Measurements from ENCODE around the gene CBY3.

GRCh38 chr5:179720222-179720621 is 39.4 kb upstream of the CBY3 start:
- TF ChIP-seq CTCF (IDR thresholded peaks at IDR 0.05; ENCODE audit: control extremely low read depth in 1 of 3, insufficient read depth in 1 of 3, low read depth in 1 of 3, low read length in 3 of 3) (no peak), PHF8 (conservative IDR thresholded peaks at IDR 0.05; ENCODE audit: low read depth, low read length) (no peak), MAX (IDR thresholded peaks at IDR 0.05) (no peak), EP300 (IDR thresholded peaks at IDR 0.05; ENCODE audit: borderline replicate concordance in 1 of 2, low read depth in 2 of 2, low read length in 2 of 2) (no peak), RNF2 (IDR thresholded peaks at IDR 0.05; ENCODE audit: borderline replicate concordance, low read depth, low read length, missing control alignments, poor library complexity, severe bottlenecking) (no peak), SIRT6 (IDR thresholded peaks at IDR 0.05; ENCODE audit: low read length) (no peak), FOSL1 (IDR thresholded peaks at IDR 0.05; ENCODE audit: insufficient read depth, low read depth, low read length) (no peak), EZH2 (IDR thresholded peaks at IDR 0.05; ENCODE audit: low read depth, low read length, severe bottlenecking) (no peak), SIX5 (IDR thresholded peaks at IDR 0.05; ENCODE audit: low read depth, low read length) (no peak), BRCA1 (IDR thresholded peaks at IDR 0.05; ENCODE audit: low read depth, low read length) (no peak), SIN3A (conservative IDR thresholded peaks at IDR 0.05 in 1 of 2, IDR thresholded peaks at IDR 0.05 in 1 of 2; ENCODE audit: low read depth in 1 of 2, low read length in 2 of 2) (no peak), POLR2A (IDR thresholded peaks at IDR 0.05; ENCODE audit: control extremely low read depth in 1 of 2, low read depth in 2 of 2, low read length in 2 of 2) (no peak), SP2 (IDR thresholded peaks at IDR 0.05; ENCODE audit: low read length) (no peak)
